Measurements from ENCODE around the gene MICALL1. TPM values are rescaled to one million over a fixed set of nuclear protein-coding genes. Genes with fewer than 3 reads are reported as not detected.

The MICALL1 gene
- polyA plus RNA-seq, 1 experiment, result 12.1 TPM

- no peak for DNase-seq (ENCODE audit: low read depth, low spot score)
- CTCF ChIA-PET, result no interaction called here
- POLR2A ChIA-PET, result interaction anchor here (0.5 kb wide), 1 partner anchor 11 kb away, joined by 3 read pairs; no protein-coding TSS in a partner anchor
Measured at GRCh38 chr22:37870273-37870672, 35.8 kb upstream of the MICALL1 start.

GRCh38 chr22:37880668-37881440, 25.2 kb upstream of the MICALL1 start:
- Histone ChIP-seq H3K27ac (ENCODE audit: low read depth, low read length) (peak overlapping the region; percentile 55), H3K4me3 (ENCODE audit: low read depth, low read length) (no peak overlapping the region), H3K27me3 (ENCODE audit: control insufficient read depth, insufficient read depth, low read length) (no peaks in the 10 kb centered on the region), H3K9me3 (ENCODE audit: control insufficient read depth, insufficient read depth, low read length) (no peaks in the 10 kb centered on the region)
- ChIA-PET POLR2A (no interaction called here), CTCF (interaction anchor here (1.2 to 5.6 kb wide), 3 partner anchors 18 to 64 kb away, joined by 3 to 45 read pairs (median 8); no protein-coding TSS in a partner anchor)
- no peak for TF ChIP-seq CTCF (IDR thresholded peaks at IDR 0.05; ENCODE audit: low read depth, low read length)
- DNase-seq (ENCODE audit: low read depth, low spot score), result peak; percentile 50

More at GRCh38 chr22:37870273-37870672, 35.8 kb upstream of the MICALL1 start:
- Histone ChIP-seq H3K27ac (ENCODE audit: low read depth, low read length) (peak overlapping the region; percentile 21), H3K4me3 (ENCODE audit: low read depth, low read length) (no peak overlapping the region), H3K27me3 (ENCODE audit: control insufficient read depth, insufficient read depth, low read length) (no peaks in the 10 kb centered on the region), H3K9me3 (ENCODE audit: control insufficient read depth, insufficient read depth, low read length) (no peaks in the 10 kb centered on the region)
- no peak for TF ChIP-seq CTCF (IDR thresholded peaks at IDR 0.05; ENCODE audit: low read depth, low read length)

DNA sequence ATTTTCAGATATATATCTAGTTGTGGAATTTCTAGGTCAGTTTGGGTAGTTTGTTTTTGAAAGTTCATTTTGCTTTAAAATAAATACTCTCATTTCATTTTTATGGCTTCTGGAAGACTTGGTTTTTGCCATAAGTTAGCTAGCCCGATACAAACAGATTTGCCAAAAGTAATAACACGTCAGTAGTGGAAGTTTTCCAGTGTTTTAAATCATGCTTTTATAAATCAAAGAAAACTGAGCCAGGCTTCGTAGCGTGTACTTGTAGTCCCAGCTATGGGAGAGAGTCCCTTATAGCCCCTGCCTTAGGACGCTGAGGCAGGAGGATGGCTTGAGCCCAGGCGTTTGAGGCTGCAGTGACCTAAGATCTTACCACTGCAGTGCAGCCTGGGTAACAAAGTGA, 21.7 kb upstream of the MICALL1 start:
- H3K4me3 ChIP-seq (ENCODE audit: low read depth, low read length), result no peak overlapping the region
- no peaks in the 10 kb centered on the region for H3K27me3 ChIP-seq (ENCODE audit: control insufficient read depth, insufficient read depth, low read length)
- no peak for TF ChIP-seq CTCF (IDR thresholded peaks at IDR 0.05; ENCODE audit: low read depth, low read length)
- no peak overlapping the region for H3K27ac ChIP-seq (ENCODE audit: low read depth, low read length)
- ChIA-PET POLR2A (no interaction called here), CTCF (interaction anchor here (1.1 to 1.8 kb wide), 2 partner anchors 21 to 67 kb away, joined by 3 to 7 read pairs; no protein-coding TSS in a partner anchor)
- no peak for DNase-seq (ENCODE audit: low read depth, low spot score)
- H3K9me3 ChIP-seq (ENCODE audit: control insufficient read depth, insufficient read depth, low read length), result no peaks in the 10 kb centered on the region

DNA sequence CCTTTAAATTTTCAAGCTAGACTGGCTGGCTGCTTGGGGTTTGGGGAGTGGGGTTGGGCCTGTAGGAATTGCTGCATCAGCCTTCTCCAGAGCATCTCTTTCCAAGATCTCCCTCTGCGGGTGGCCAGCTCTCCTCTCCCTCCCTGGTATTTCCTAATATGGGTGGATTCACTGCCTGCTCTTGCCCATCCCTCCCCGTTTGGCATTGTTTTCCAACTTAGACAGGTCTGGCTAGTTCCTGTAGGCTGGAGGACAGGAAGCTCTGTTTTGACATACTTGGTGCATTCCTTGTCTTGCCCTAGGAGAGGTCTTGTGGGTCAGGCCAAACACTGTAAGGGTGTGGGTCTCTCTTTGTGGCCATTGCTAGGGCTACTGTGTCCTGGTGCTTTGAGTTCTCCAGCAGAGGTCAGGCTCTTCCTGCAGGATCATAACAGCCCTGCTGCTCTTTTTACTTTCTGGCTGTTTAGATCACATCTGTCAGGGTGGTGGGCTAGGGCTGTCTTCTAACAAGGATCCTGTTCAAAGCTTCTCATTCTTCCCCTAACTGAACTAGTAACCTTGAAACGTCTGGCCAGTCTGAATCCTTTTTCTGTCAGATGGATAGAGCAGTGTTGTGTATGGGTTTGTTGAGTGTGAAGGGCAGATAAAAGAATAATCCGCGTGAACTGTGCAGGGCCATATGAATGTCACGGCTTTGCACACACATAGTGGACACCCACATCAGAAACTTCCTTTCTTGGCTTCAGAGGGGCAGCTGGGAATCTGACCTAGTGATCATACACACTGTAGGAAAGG, 18.3 kb upstream of the MICALL1 start:
- Histone ChIP-seq H3K9me3 (ENCODE audit: control insufficient read depth, insufficient read depth, low read length) (no peaks in the 10 kb centered on the region), H3K27ac (ENCODE audit: low read depth, low read length) (peak overlapping the region; percentile 69), H3K27me3 (ENCODE audit: control insufficient read depth, insufficient read depth, low read length) (no peaks in the 10 kb centered on the region), H3K4me3 (ENCODE audit: low read depth, low read length) (no peak overlapping the region)
- TF ChIP-seq CTCF (IDR thresholded peaks at IDR 0.05; ENCODE audit: low read depth, low read length), result peak; percentile 79
- ChIA-PET POLR2A (interaction anchor here (0.6 to 2.3 kb wide), 6 partner anchors 11 to 66 kb away, joined by 3 to 13 read pairs (median 4); partner anchors contain the start of genes C22orf23, MICALL1 and POLR2F), CTCF (interaction anchor here (0.5 to 2.7 kb wide), 29 partner anchors 9 to 511 kb away, joined by 3 to 44 read pairs (median 5); partner anchors contain the start of genes C22orf23, MICALL1 and POLR2F)
- DNase-seq (ENCODE audit: low read depth, low spot score), result peak; percentile 47

All from AG04450 (cell line).